TTC549 (cell line): ENCODE data around the gene SERTAD2.

Source experiments
- FAIRE-seq: peaks from 2 replicates; lab custom pipeline; 2012; peaks lifted over from hg19 to GRCh38; lab: Jason Lieb, UNC

Gene SERTAD2

DNA sequence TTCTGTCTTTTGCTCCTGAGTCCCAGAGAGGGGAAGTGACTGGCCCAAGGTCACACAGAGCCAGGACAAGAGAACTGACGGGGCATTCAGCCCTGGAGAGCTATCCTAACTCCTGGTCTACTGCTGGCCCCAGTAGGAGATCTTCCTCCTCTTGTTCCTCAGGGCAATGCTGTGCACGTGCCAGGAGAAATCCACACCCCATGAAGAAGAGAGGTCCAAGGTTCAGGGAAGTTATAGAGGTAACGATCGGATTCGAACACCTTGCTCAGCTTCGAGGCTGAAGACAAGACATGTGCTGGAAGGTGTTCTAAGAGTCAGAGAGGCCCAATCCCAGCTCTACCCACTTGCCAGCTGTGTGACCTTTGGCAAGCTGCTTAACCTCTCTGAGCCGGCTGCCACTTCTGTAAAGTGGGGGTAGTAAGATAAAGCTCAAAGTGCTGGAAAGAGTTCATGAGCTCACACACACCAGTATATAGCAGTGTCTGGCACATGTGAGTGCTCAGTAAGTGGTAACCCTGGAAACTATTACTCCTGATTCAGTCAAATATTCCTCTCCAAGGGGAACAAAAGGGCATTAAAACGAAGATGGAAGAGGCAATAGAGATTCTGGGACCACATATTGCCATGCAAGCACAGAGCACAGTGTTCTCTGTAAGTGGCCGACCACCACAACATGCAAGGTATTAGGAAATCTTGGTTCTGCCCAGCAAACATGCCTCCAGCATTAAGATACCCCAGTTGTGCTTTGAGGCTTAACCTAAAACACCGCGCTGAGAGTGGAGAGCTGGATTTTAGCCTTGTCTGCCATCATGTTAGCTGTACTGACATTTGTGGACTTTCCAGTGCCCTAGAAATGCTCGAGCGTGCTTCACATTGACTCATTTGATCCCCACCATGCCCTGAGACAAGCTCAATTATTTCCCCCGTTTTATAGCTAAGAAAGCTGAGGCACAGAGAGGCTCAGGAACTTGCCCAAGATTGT is 25.6 kb downstream of the SERTAD2 start:
- no peak for FAIRE-seq

DNA sequence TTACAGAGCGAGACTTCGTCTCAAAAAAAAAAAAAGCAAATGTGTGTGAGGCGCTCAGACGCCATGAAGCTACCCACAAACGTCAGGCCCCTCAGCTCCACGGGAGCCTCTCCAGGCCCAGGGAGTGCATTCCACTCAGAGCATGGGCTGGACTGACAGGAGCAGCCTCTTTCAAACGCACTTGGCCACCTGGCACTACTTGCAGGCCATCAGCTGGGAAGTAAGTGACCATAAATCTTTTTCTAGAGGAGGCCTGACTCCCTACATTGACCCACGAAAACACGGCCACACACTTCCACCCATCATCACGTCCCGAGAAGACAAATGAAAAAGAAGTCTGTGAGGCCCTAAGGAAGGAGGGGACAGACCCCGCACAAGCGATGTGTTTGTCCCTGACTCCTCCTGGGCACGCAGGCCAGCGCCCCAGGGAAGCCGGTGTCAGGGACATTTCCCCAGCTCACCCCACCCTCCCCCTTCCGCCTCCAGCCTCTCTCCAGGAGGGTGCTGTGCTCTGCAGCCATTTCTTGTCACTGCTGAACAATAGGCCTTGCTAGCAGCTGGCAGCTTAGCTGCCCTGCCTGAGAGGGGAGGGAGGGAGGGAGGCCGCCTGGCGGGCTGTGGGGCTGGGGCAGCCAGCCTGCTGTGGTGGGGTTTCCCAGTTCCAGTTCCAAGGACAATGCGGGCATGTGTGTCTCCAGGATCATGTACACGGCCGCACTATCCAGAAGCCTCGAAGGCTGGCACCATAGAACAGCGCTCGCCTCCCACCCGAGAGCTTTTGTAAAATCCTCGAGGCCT is 26.6 kb downstream of the SERTAD2 start:
- no peak for FAIRE-seq

DNA sequence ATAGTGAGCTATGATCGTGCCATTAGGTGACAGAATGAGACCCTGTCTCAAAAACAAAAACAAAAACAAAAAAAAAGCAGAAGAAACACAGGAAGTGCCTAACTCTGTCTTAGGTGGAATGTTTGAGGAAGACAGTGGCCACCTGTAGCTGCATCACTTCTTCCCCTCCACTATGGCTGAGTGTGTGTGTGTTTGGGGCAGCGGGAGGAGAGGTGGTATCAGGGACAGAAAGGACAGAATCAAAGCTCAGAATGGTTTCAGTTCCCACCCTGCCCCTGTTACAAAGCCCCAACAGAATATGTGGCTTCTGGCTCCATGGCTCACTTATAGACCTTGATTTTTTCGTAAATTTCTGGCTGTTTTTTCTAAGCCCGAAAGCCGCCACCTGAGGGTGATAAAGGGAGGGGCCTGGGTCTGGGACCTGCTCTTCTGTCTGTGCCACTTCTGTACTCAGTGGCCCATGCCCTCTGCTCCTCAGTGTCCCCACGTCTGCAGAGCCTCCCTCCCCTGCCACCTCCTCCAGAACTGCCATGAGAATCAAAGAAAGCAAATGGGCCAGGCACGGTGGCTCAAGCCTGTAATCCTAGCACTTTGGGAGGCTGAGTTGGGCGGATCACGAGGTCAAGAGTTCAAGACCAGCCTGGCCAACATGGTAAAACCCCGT is 27.4 kb downstream of the SERTAD2 start:
- FAIRE-seq, result no peak

DNA sequence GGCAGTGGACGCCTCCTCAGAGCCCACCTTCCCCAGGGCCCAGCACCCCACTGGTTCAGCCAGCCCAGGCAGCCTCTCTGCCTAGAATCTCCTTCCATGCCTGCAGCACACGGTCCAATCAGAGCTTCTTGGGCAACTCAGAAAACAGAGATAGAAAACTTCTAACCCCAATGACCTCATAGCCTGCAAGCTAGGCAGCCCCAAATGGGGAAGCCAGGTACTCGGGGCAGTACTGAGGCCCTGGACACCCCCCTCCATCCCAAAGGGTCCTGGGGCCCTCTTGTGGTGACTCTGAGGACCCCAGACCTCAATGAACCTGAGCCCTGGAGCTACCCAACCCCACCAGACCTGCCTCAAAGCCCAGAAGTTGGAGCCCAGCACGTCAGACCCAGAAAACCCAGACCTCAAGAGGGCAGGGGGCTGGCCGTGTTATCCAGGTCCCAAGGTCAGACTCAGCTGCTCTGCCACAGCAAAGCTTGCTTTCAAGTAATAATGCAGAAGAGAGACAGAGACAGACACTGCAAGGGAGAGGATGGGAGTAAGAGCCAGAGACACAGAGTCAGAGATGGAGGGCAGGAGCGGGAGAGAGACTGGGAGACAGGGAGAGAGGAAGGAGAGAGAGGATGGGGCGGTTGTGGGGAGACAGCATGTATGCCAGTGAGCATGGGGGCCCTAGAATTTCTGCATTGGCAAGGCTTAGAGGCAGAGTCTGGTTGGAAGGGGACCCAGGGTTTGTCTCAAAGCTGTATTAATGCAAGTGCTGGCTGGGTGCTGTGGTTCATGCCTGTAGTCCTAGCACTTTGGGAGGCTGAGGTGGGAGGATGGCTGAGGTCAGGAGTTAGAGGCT is 28.2 kb downstream of the SERTAD2 start:
- no peak for FAIRE-seq

DNA sequence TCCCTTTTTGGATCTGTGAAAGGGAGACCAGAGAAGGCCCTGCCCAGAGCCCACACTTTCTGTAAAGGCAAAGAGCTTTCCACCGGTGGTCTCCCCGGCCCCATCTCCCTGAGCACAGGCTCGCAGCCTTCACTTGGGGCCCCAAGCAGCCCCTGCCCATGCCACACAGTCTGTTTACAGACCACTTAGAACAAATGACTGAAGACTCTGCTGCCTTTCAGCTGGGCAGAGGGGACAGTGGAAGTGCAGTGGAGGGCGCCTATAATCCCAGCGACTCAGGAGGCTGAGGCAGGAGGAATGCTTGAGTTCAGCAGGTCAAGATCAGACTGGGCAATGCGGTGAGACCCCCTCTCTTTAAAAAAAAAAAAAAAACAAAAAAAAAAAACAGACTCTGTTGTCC is 28.9 kb downstream of the SERTAD2 start:
- FAIRE-seq, result no peak

DNA sequence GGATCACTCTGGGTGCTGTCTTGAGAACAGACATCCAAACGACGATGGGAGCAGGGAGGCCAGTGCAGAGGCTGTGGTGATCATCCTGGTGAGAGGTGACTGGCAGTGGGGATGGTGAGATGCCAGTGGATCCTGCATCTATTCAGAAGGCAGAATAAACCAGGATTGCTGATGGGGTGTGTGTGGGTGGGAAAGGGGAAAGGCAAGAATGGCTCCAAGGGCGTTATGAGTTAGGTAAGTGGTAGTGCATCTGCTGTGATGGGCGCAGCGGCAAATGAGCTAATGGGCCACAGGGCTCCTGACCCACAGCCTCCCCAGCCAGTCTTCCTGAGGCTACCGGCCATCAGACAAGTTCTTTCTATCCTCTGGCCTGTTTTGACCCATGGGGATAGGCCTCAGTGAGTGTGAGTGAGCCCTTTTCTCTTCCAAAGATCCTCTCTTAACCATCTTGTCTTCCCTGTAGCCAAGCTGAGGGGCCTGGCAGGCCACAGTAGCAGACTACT is 29.6 kb downstream of the SERTAD2 start:
- FAIRE-seq, result no peak

DNA sequence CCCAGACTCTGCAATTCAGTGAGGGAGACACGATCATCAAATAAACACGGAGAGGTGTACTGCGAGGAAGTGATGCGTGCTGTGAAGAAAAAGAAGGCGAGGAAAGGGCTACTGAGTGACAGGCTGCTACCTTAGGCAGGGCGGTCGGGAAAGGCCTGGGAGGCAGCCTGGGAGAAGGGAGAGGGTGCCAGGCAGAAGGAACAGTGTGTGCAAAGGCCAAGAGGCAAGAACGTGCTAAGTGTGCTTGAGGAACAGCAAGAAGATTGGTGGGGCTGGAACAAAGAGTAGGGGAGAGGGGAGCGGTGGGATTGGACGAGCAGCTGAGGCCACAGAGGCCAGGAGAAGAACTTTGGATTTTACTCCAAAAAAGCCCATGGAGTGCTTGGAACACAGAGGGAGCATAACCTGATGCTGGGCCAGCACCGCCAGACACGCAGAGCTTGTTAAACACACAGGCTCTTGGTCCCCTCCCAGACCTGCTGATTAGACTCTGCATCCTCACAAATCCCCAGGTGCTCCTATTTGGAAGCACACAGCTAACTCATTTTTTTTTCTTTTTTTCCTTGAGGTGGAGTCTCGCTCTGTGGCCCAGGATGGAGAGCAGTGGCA is 30.4 kb downstream of the SERTAD2 start:
- no peak for FAIRE-seq

DNA sequence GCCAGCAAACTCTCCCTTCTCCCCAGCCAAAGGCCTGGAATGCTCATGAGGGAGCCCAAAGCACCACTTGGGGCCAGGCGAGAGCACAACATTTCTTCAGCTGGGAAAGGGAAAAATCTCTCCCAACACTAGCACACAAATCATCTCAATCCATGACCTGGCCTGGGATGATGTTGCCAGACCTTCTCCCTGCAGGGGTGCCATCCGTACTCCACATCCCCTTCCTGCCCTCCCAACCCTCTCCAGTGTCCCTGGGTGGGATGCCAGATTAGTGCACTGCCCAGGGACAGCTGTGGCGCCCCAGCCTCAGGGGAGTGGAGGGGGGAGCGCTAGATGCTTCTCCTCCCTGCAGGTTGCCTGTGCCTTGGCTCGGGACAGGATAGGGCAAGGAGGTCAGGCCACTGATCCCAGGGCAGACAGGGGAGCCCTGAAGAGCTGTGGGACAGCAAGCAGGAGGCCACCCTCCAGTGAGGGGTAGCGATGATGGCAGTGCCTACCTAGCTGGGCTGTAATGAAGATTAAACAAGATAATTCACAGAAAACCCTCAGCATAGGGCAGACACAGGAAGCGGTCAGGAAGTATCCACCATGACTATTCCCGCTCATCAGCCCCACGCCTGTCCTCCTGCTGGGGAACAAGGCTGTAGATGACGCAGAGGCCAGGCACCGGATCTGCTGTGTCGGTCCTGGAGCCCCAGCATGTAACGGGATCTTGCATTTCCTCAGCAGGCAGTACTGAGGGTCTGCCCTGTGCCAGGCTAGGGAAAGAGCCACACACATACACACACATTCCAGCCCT is 31.1 kb downstream of the SERTAD2 start:
- FAIRE-seq, result no peak

DNA sequence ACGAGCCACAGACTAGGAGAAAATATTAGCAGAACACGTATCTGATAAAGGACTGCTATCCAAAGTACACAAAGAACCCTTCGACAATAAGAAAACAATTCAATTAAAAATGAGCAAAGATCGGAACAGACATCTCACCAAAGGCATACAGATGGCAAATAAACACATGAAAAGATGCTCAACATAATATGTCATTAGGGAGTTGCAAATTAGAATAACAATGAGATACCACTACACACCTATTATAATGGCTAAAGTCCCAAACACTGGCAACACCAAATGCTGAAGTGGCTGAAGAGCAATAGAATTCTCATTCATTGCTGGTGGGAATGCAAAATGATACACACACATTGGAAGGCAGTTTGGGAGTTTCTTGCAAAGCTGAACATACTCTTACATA is 33.1 kb downstream of the SERTAD2 start:
- no peak for FAIRE-seq

DNA sequence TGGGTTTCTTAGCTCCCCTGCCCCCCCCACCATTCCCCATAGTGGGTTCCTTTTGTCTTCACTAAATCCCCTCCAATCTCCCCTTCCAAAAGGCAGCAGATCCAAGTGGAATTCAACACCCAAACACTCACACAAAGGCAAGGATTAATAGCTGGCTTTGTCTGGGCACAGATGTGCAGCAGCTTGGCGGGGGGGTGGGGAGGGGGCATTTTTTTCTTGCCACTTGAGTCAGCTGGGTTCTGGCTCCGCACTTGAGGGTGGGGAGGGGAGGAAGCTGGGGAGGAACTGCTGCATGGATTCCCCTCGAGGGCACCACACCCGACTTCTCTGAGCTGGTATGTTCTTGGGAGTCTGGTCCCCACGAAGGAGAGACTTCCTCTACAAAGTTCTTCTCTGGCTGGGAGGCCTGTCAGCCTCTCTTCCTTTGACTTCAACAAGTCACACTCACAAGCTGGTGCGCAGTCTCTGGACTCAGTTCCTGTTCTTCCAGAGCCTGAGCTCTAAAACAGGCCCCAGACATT is 36.0 kb downstream of the SERTAD2 start:
- no peak for FAIRE-seq

DNA sequence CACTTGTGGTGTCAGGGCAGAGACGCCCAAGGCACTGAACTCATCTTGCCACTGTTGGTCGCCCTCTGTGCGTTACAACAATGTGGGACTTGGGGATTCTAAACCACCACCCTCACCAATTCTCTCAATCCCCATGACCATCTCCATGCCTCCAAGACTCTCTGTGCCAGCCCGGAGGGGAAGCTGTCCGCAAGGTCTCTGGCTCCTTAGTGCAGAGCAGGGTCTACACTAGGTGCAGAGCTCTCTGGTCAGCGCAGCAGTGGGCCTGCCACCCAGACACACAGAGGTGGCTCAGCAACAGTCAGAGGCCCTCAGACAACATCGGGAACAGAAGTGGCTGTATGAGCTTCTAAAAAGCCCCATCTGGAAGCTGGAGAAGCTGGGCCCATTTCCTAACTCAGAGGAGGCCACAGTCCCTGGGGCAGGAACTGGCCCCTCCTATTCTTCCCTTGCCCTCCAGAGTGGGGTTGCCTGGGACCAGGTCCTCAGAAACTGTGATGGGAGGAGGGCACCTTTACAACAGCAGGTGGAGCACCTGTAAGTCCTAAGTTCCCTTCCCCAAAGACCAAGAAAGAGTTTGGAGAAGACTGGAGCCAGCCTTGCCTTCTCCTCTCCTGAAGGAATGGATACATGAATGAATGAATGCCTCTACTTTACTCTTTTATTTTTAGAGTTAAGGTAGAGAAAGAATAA is 37.7 kb downstream of the SERTAD2 start:
- FAIRE-seq, result no peak

DNA sequence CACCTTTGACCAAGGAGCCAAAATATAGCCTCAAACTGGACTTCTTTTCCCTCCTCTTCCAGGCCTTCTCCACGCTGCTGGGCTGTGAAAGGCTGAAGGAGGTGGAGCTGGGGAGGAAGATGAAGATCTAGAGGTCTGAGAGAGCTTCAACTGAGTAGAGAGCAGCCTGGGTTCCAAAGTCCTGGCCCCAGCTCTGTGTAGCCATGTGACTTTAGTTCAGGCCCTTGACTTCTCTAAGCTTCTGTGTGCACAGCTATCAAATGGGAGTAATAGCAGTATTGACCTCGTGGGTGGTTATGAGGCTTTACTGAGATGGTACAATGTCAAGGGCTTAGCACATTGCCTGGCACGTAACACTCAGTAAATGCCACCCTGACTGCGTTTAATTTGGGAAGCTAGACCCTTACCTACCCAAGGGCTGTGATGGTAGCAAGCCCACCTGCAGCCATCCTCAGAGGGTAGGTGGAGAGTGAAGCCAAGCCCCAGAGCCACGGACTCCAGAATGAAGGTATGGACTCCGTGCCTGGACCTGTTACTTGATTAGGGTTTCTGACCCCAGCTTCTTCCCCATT is 38.4 kb downstream of the SERTAD2 start:
- FAIRE-seq, result no peak

DNA sequence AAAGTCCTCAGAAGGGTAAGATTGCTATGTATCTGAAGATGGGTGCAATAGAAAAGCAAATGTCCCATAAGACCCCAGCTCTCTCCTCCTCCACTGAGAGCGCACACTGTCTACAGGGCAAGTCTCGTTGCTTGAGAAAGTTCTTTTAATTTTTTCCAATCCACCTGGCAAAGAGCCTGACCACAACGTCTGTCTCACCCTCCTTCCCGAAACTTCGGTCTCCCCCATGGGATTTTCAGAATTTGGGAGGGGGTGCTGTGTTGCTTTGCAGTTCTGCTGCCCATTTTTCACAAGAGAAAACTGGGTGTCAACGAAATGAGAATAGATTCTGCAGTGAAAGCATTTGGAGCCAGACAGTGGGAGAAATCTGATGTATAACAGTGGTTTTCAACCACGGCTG is 40.4 kb downstream of the SERTAD2 start:
- FAIRE-seq, result no peak

DNA sequence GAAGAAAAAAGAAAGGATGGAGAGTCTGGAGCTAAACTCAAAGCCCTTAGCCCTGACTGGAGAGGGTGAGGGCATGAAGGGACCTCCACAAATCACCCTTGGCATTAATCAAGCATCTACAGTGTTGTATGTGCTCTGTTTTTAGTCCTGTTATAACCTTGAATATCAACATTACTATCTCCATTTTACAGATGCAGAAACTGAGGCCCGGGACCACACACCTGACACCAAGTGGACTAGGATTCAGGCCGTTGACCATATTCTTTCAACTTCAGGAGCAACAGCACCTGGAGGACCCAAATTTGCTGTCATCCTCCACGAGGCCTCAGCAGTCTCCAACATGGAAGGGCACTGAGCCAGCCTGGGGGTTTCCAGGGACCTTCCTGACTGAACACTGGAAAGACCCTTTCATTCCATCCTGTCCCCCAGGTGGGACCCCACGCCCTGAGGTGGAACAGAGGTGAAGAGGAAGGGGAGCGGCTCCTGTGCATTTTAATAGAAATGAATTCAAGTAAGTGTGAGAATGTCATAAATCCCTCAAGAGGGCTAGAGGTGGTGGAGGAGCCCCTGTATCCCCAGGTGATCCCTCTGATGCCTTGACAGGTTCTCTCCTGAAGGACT is 41.0 kb downstream of the SERTAD2 start:
- FAIRE-seq, result no peak

DNA sequence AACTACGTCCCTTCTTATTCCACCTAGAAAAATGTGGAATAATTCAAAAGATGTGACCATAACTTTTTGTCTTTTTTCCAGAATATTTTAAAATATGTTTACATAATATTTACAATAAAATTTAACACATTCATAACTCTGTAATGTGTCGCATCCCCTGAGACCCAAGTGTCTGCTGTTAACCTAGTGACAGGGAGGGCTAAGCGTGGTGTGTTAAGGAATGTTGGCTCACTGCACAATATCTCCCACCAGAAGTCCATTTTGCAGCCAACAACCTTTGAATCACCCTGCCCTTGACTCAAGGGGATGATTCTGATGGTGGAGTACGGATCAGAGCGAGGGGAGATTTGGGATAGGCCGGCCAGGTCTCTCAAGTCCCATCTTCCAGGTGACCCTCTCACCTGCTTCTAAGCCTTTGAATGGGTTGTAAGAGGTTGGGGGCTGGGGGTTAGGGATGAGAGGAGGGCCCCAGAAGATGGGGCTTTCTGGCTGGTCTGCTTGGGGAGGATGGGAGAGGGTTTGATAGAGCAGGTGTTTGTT is 43.3 kb downstream of the SERTAD2 start:
- FAIRE-seq, result no peak

DNA sequence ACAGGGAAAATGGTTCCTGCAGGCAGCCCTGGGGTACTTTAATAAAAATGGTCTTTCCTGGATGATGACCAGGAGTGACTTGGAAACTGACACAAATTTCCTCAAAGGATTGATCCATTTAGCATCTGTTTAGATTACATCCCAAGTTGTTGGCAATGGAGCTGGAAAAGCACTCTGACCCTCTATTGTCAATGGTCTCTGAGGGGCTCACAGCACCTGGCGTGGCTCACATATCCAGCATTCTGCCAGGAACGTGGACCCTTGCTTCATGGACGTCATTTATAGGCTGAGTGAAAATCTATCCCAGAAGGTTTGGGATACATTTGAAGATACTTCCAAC is 43.8 kb downstream of the SERTAD2 start:
- no peak for FAIRE-seq

DNA sequence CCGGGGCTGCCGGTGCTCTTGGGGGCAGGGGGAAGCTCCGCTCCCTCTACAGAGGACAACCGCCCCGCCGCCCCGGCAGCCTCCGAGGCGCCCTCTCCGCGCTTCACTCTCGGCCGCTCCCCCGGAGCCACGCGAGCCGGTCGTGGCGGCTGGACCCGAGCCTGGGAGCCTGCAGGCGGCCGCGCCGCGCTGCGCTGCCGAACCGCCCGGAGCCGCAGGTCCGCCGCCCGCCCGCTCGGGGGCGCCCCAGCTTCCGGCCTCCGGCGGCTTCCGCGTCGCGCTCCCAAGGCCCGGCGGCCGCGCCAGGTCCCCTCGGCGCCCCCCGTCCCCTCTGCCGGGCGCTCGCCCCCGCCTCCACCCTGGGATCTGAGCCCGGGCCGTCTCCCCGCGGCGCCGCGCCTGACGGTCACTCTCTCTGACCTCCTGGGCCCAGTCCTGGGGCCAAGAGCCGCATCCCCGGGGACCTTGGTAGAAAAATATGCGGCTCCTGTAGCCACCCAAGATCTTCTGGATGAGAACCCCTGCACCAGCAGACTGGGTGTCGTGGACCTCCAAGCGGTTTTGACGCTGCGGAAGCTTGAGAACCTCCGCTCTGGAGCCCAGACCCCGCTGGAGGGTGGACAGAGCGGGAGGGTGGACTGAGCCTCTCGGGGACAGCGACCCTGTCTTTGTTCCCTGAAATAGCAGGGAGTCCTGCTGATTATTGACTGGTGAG is 44.3 kb downstream of the SERTAD2 start:
- no peak for FAIRE-seq

DNA sequence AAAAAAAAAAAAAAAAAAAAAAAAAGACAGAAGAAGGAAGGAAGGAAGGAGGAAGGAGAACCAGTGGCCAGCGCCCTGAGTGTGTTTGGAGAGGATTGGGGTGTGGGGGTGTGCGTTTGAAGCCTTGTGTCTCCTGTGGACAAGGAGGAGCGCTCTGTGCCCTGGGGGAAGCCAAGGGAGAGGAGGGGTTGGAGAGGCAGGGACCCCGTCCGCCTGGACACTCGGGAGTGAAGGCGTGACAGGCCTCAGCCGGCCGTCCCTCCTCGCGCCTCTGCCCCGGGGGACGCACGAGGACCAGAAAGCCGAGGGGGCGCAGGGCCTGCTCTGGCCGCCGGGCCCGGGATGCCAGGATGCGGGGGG is 44.9 kb downstream of the SERTAD2 start:
- no peak for FAIRE-seq
